ENCODE results near the gene OSBPL5. TPM values are rescaled to one million over a fixed set of nuclear protein-coding genes. Genes with fewer than 3 reads are reported as not detected.

OSBPL5 gene
- total RNA-seq, 2 donors from 2014 or later = 6.8 to 8.1 TPM

DNA sequence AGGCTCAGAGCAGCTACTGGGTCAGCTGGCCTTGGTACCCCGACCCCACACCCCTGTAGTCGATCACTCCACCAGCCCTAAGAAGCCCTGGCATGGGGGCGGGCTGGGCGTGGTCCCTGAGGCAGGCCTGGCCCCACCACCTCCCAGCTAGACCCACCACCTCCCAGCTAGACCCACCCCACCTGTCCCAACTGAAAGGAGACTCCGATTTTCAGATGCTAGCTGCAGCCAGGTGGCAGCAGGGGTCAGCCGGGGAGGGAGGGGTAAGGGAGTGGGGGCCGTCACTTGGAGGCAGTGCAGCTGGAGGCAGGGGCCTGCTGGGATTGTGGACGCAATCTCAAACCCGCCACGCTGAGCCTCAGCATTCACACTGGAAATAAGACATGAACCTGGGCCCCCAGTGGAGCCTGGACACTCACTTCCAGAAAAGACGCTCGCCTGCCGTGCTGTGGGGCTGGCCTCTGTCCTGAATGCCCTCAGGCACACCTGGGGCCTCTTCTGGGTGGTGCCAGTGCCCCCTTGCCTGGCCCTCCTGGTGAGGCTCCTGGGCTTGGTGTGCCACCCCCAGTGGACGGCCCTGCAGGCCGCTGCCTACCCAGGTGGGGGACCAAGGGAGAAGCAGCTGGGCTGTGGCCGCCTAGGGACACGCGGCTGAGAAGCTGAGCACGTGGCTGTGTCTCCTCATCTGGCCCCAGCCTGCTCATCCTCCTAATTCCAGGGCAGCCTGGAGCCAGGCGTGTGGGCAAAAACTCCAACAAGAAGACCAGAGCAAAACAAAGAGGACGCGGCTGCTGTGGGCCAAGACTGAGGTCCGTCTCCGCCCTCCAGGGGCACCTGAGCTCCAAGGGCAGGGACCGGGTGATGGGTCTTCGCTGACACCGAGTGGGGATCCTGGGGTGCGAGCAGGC, 26.7 kb downstream of the OSBPL5 start:
- H3K4me3 Mint-ChIP-seq = no peak overlapping the region
- no peaks in the 10 kb centered on the region for H3K9me3 ChIP-seq (ENCODE audit: control insufficient read depth, low read length, poor library complexity, severe bottlenecking)
- H3K27ac Mint-ChIP-seq = no peak overlapping the region
- ATAC-seq (no peak), DNase-seq (no peak)
- H3K36me3 Mint-ChIP-seq (ENCODE audit: low read depth) = no peaks in the 10 kb centered on the region
- no peaks in the 10 kb centered on the region for H3K27me3 Mint-ChIP-seq
- H3K4me1 Mint-ChIP-seq = peaks cover 9% of the 10 kb centered on the region

DNA sequence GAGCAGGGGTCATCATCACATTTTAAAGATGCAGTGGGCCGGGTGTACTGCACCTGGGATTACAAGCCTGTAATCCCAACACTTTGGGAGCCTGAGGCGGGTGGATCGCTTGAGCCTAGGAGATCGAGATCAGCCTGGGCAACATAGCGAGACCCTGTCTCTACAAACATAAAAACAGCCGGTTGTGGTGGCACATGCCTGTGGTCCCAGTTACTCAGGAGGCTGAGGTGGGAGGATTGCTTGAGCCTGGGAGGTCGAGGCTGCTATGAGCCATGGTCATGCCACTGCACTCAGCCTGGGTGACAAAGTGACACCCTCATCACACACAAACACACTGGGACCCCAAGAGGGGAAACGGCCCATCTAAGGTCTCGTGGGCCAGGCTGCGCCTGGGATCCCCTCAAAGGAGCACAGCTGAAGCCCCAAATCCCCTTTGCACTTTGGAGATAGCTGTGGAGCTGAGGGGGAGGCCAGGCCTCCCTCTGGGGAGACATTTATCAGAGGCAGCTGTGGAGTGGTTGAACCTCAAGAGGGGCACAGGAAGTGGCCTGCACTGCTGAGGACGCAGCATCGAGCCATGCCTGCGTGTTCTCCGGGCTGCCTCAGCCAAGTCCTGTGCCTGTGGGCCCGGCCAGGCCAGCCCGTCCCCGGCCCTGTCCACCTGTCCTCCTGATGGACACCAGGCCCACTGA, 27.5 kb downstream of the OSBPL5 start:
- no peak overlapping the region for H3K4me3 Mint-ChIP-seq
- ATAC-seq = no peak
- no peaks in the 10 kb centered on the region for H3K36me3 Mint-ChIP-seq (ENCODE audit: low read depth)
- H3K4me1 Mint-ChIP-seq = peaks cover 8% of the 10 kb centered on the region
- no peak overlapping the region for H3K27ac Mint-ChIP-seq
- no peak for DNase-seq
- no peaks in the 10 kb centered on the region for H3K9me3 ChIP-seq (ENCODE audit: control insufficient read depth, low read length, poor library complexity, severe bottlenecking)
- H3K27me3 Mint-ChIP-seq = no peaks in the 10 kb centered on the region

DNA sequence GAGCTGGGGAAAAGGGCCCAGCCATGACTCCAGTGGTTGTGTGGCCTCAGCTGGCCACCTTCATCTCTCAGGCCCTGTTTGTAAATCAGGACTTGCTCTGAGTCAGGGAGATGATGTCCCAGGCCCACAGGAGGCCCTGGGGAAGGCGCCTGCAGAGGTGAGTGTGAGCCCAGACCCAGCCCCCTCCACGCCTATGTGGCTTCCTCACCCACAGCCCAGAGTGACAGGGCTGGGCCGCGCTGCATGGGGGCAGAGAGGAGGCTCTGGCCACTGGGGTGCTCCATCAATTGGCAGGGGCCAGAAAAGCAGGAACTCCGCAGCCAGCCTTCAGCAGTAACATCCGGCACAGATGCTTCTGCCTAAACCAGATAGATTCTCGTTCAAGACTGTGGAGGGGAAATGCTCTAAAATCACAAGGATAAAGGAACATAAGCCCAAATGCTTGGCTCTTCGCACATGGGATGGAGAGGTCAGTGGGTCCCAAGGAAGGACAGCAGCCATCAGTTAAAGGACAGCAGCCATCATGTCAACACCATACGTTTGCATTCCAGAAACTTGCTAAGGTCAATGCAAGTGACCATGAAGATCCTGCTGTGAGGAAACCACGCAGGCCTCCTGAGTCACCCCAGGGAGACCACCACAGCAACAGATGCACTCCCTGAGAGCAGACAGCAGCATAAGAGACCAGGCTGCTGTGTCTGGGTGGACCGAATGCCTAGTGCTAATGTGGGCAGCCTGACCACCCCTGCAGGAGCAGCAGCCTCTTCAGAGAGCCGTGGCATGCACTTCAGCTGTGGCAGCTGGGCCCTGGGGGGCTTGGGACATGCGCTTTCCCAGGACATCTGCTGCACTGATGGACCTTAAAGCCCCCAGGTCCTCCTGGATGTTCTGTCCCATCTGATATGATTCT, 28.3 kb downstream of the OSBPL5 start:
- H3K9me3 ChIP-seq (ENCODE audit: control insufficient read depth, low read length, poor library complexity, severe bottlenecking) = no peaks in the 10 kb centered on the region
- H3K27me3 Mint-ChIP-seq = no peaks in the 10 kb centered on the region
- H3K4me1 Mint-ChIP-seq = peaks cover 5% of the 10 kb centered on the region
- H3K36me3 Mint-ChIP-seq (ENCODE audit: low read depth) = no peaks in the 10 kb centered on the region
- DNase-seq = peak in 1 of 3 donors; percentile 5
- ATAC-seq = no peak
- no peak overlapping the region for H3K27ac Mint-ChIP-seq
- H3K4me3 Mint-ChIP-seq = no peak overlapping the region

DNA sequence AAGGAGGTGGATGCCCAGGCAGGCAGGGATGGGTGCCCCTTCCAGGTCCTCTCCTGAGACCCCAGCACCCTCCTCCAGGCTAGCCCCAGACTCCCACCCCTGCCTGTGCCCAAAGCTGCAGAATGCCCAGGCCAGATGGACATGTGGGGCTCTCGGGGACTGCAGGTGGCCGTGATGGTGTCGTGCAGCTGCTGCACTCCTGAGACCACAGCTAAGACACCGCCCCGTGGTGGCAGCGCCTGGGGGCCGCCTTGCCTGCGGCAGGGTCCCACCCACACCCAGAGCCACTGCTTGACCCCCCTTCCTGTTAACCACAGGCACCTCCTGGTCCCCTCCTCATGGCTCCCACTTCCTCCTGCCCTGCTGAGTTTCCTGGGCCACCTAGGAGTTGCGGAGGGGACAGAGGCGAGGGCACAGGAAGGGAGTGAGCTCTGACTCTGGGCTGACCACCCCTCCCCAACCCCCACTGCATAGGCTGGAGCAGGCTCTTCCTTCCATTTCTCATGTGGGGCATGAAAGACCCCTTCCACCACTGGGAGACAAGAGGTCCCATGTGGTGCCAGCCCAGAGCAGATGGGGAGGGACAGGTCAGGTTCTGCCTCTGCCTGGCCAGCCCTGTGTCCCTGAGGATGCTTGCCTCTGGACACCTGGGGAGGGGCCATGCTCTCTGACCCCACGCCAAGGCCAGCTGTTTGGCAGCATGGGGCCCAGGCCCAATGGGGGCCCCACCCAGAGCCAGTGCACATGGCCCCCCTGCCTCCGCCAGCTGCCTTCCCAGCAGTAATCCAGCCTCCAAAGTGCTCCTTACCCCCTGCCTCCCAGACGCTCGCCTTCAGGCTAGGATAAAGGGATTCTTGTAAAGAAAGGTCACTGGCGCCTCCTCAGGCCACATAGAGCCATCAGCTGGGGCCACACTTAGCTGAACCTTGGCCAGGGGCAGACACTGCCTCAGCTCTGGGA, 29.3 kb downstream of the OSBPL5 start:
- no peaks in the 10 kb centered on the region for H3K9me3 ChIP-seq (ENCODE audit: control insufficient read depth, low read length, poor library complexity, severe bottlenecking)
- H3K4me3 Mint-ChIP-seq = no peak overlapping the region
- H3K4me1 Mint-ChIP-seq = peaks cover 5% of the 10 kb centered on the region
- ATAC-seq (no peak), DNase-seq (peak in 2 of 3 donors; percentile 5 to 7)
- H3K27me3 Mint-ChIP-seq = no peaks in the 10 kb centered on the region
- H3K36me3 Mint-ChIP-seq (ENCODE audit: low read depth) = no peaks in the 10 kb centered on the region
- H3K27ac Mint-ChIP-seq = no peak overlapping the region

DNA sequence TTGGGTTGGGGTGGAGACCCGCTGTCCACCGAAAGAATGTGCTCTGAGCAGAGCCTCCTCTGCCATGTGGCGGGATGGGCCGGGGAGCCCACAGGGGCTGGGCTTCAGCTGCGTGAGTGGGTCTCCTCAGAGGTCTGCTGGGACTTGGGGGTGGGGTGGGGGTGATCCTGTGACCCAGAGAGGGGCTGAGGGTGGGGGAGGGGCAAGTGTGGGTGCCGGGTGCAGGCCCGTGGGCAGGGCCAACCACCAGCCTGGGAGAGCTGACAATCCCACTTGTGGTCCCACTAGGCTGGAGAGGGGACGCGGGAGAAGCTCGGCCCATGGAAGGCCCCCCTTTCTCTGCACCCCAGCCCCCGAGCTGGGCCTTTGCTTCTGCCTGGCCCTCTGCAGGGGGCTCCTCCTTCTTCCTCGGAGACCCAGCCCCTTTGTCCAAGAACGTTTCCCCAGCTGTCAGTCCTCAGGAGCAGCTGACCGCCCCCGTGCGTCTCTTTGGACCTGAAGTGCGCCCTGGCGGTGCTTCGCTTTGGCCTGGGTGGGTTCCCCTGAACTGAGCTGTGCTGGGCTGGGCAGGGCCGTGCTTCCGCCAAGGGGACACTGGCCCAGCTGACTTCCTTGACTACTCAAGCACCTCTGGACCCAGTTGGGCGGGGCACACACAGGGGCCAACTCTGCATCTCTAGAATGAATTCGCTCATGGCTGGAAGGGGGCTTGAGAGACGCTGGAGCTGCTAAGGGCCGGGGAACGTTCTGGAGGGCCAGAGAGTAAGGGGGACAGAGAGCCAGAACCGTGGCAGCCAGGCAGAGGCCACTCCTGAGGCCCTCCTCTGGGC, 30.2 kb downstream of the OSBPL5 start:
- Mint-ChIP-seq H3K27ac (no peak overlapping the region), H3K4me3 (no peak overlapping the region), H3K36me3 (ENCODE audit: low read depth) (no peaks in the 10 kb centered on the region), H3K27me3 (no peaks in the 10 kb centered on the region), H3K4me1 (peaks cover 5% of the 10 kb centered on the region)
- DNase-seq (peak in 2 of 3 donors; percentile 1 to 8), ATAC-seq (no peak)
- no peaks in the 10 kb centered on the region for H3K9me3 ChIP-seq (ENCODE audit: control insufficient read depth, low read length, poor library complexity, severe bottlenecking)

DNA sequence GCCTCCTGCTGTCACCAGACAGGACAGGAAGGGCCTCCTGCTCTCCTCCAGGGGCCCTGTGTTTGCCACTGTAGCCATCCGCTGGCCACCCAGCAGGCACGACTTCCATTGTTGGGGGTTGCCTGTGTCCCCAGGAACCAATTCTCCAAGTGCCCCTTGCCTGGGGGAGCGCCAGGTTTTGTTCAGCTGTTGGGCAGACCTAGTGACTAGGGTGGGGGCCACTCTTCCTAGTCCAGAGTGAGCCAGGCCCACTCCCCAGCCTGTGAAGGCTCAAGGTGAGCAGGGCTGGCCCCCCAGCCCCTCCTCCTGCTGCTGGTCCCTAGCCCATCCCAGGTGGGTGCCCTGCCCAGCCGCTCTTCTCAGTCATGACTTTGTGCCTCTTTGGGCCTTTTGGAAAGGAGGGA, 30.9 kb downstream of the OSBPL5 start:
- H3K4me1 Mint-ChIP-seq = peaks cover 5% of the 10 kb centered on the region
- no peak for ATAC-seq
- H3K27ac Mint-ChIP-seq = no peak overlapping the region
- H3K36me3 Mint-ChIP-seq (ENCODE audit: low read depth) = no peaks in the 10 kb centered on the region
- no peak overlapping the region for H3K4me3 Mint-ChIP-seq
- no peaks in the 10 kb centered on the region for H3K27me3 Mint-ChIP-seq
- DNase-seq = peak in 2 of 3 donors; percentile 2 to 3
- H3K9me3 ChIP-seq (ENCODE audit: control insufficient read depth, low read length, poor library complexity, severe bottlenecking) = no peaks in the 10 kb centered on the region

DNA sequence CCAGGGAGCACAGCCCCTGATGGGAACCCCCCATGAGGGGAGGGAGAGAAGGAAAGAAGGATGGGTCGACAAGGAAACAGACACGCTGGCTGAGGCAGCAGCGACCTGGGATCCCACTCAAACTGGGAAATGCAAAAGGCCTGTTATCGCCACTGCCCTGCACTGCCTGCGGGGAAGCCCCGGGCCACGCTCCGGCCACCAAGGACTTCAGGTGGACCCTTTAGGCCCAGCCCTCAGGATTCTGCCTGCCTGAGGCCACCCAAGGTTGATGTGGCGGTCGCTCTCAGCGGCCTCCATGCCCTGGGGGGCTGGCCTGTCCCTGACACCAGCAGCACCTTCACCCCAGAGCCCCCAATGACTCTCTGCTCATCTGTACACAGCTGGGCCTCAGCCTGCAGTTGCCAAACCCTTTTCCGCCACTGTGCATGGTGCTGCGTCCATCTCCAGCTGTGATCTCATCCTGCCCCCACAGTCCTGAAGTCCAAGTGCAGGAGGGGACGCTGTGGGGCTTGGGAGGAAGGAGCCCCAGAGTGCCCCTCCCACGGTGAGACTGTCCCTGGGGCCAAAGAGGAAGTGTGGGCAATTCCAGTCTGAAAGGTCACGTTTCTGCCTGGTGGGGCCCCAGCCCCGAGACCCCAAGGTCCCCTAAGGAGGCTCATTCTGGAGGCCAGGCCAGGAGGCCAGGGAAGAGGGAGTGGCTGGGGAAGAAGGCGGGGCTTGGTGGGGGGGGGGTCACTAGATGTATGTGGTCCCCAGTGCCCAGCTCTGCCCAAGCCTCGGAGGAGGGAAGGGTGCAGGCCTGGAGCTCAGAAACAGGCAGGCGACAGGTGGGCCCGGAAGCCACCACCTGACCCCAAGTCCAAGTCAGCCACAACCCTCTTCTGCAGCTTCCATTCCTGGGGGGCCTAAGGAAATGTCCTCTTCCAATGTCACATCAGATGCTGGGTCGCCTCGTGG, 31.6 kb downstream of the OSBPL5 start:
- H3K27ac Mint-ChIP-seq = no peak overlapping the region
- H3K4me3 Mint-ChIP-seq = no peak overlapping the region
- H3K4me1 Mint-ChIP-seq = peaks cover 3% of the 10 kb centered on the region
- no peaks in the 10 kb centered on the region for H3K27me3 Mint-ChIP-seq
- H3K9me3 ChIP-seq (ENCODE audit: control insufficient read depth, low read length, poor library complexity, severe bottlenecking) = no peaks in the 10 kb centered on the region
- DNase-seq (peak in 2 of 3 donors; percentile 5), ATAC-seq (no peak)
- no peaks in the 10 kb centered on the region for H3K36me3 Mint-ChIP-seq (ENCODE audit: low read depth)

DNA sequence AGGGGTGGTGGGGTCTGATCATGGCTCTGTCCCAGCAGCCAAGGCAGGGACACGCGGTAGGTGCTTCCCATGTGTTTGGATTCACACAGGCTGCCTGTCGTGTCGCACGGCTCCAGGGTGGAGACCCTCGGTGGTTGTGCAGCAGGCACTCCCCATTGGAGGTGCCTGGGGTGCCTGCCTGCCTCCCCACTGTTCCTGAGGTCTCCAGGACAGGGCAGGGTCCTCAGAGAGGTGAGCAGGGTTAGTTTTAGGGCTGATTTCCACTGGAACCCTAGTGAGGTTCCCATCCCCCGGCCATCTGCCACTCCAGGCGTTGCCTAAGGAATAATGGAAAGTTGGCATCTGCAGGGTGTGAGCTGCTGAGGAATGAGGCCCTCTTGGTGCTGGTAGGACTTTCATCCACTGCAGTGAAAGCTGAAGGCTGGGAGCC, 32.3 kb downstream of the OSBPL5 start:
- Mint-ChIP-seq H3K4me1 (peaks cover 3% of the 10 kb centered on the region), H3K27me3 (no peaks in the 10 kb centered on the region), H3K36me3 (ENCODE audit: low read depth) (no peaks in the 10 kb centered on the region), H3K27ac (no peak overlapping the region), H3K4me3 (no peak overlapping the region)
- ATAC-seq (no peak), DNase-seq (peak in 1 of 3 donors; percentile 3)
- H3K9me3 ChIP-seq (ENCODE audit: control insufficient read depth, low read length, poor library complexity, severe bottlenecking) = no peaks in the 10 kb centered on the region

DNA sequence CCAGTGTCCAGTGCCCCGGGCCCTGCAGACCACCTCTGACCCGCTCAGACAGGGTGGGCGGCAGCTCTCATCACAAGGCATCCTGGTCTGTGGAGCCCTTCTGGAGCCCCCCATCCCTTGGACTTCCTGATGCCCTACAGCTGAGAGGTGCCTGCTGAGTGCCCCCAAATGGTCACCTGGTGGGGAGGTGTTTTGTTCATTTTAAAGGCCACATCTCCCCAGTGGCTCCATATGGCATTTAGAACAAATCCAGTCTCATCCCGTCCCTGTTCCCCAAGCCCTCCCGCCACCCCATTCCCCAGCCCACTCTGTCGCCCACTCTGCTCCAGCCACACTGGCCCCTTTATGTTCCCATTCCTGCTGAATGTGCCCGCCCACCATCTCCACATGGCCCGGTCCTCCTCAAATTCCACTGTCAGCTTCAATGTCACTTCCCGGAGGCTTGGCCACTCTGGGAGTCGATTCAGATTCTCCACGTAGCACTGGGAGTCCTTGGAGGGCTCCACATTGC, 32.8 kb downstream of the OSBPL5 start:
- no peak overlapping the region for H3K27ac Mint-ChIP-seq
- peaks cover 3% of the 10 kb centered on the region for H3K4me1 Mint-ChIP-seq
- no peaks in the 10 kb centered on the region for H3K9me3 ChIP-seq (ENCODE audit: control insufficient read depth, low read length, poor library complexity, severe bottlenecking)
- DNase-seq (peak in 1 of 3 donors; percentile 7), ATAC-seq (no peak)
- no peaks in the 10 kb centered on the region for H3K27me3 Mint-ChIP-seq
- H3K36me3 Mint-ChIP-seq (ENCODE audit: low read depth) = no peaks in the 10 kb centered on the region
- H3K4me3 Mint-ChIP-seq = no peak overlapping the region

DNA sequence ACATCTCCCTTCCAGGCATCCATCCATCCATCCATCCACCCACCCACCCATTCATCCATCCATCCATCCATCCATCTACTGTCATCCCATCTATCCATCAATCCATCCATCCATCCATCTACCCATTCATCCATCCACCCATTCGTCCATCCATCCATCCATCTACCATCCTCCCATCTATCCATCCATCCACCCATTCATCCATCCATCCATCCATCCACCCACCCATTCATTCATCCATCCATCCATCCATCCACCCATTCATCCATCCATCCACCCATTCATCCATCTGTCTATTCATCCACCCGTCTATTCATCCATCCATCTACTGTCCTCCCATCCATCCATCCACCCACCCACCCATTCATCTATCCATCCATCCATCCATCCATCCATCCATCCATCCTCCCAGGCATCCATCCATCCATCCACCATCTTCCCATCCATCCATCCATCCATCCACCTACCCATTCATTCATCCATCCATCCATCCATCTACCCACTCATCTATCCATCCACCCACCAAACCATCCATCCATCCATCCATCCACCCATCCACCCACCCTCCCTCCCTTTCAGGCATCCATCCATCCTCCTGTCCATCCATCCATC, 33.7 kb downstream of the OSBPL5 start:
- no peak for DNase-seq
- Mint-ChIP-seq H3K27me3 (no peaks in the 10 kb centered on the region), H3K36me3 (ENCODE audit: low read depth) (no peaks in the 10 kb centered on the region), H3K4me3 (no peak overlapping the region), H3K4me1 (no peaks in the 10 kb centered on the region), H3K27ac (no peak overlapping the region)
- H3K9me3 ChIP-seq (ENCODE audit: control insufficient read depth, low read length, poor library complexity, severe bottlenecking) = no peaks in the 10 kb centered on the region
- ATAC-seq = no peak
